ENCODE results near the gene TMIGD2.
"Not testable (repeated sequence)": the region's sequence is repeated elsewhere in the genome, so short reads cannot be mapped to it uniquely, and the experiment has no call there.

The TMIGD2 gene

GRCh38 chr19:4278010-4278409, 24.2 kb downstream of the TMIGD2 start:
- no peak overlapping the region for H3K4me3 ChIP-seq (ENCODE audit: low read depth, low read length)
- no peaks in the 10 kb centered on the region for H3K9me3 ChIP-seq (ENCODE audit: control insufficient read depth, insufficient read depth, low read length)
- H3K4me1 ChIP-seq (ENCODE audit: control insufficient read depth, insufficient read depth, low read length), result no peaks in the 10 kb centered on the region
- peaks cover 38% of the 10 kb centered on the region for H3K27me3 ChIP-seq (ENCODE audit: control insufficient read depth, insufficient read depth, low read length)
- no peak overlapping the region for H3K27ac ChIP-seq (ENCODE audit: low read depth, low read length)
- H3K36me3 ChIP-seq (ENCODE audit: control insufficient read depth, insufficient read depth, low read length), result no peaks in the 10 kb centered on the region
- H3K9ac ChIP-seq (ENCODE audit: low read depth, low read length), result no peak overlapping the region

- peaks cover 33% of the 10 kb centered on the region for H3K27me3 ChIP-seq (ENCODE audit: control insufficient read depth, insufficient read depth, low read length)
Measured at GRCh38 chr19:4277191-4277696, 24.9 kb downstream of the TMIGD2 start.

GRCh38 chr19:4274321-4274686, 27.9 kb downstream of the TMIGD2 start:
- H3K9ac ChIP-seq (ENCODE audit: low read depth, low read length); H3K4me1 ChIP-seq (ENCODE audit: control insufficient read depth, insufficient read depth, low read length); H3K9me3 ChIP-seq (ENCODE audit: control insufficient read depth, insufficient read depth, low read length); H3K4me3 ChIP-seq (ENCODE audit: low read depth, low read length); H3K27ac ChIP-seq (ENCODE audit: low read depth, low read length); H3K36me3 ChIP-seq (ENCODE audit: control insufficient read depth, insufficient read depth, low read length); H3K27me3 ChIP-seq (ENCODE audit: control insufficient read depth, insufficient read depth, low read length): not testable (repeated sequence)

More at GRCh38 chr19:4277191-4277696, 24.9 kb downstream of the TMIGD2 start:
- H3K36me3 ChIP-seq (ENCODE audit: control insufficient read depth, insufficient read depth, low read length), result no peaks in the 10 kb centered on the region
- no peak overlapping the region for H3K4me3 ChIP-seq (ENCODE audit: low read depth, low read length)
- no peaks in the 10 kb centered on the region for H3K9me3 ChIP-seq (ENCODE audit: control insufficient read depth, insufficient read depth, low read length)
- no peak overlapping the region for H3K9ac ChIP-seq (ENCODE audit: low read depth, low read length)
- no peak overlapping the region for H3K27ac ChIP-seq (ENCODE audit: low read depth, low read length)
- H3K4me1 ChIP-seq (ENCODE audit: control insufficient read depth, insufficient read depth, low read length), result no peaks in the 10 kb centered on the region

- H3K36me3 ChIP-seq (ENCODE audit: control insufficient read depth, insufficient read depth, low read length), result peaks cover 16% of the 10 kb centered on the region; the same call in 1 of the 2 replicates
Measured at GRCh38 chr19:4272894-4273293, 29.3 kb downstream of the TMIGD2 start.

GRCh38 chr19:4268816-4269430, 33.3 kb downstream of the TMIGD2 start:
- H3K4me1 ChIP-seq (ENCODE audit: control insufficient read depth, insufficient read depth, low read length), result no peaks in the 10 kb centered on the region
- no peaks in the 10 kb centered on the region for H3K27me3 ChIP-seq (ENCODE audit: control insufficient read depth, insufficient read depth, low read length)
- no peak overlapping the region for H3K9ac ChIP-seq (ENCODE audit: low read depth, low read length)
- H3K27ac ChIP-seq (ENCODE audit: low read depth, low read length), result no peak overlapping the region
- no peaks in the 10 kb centered on the region for H3K9me3 ChIP-seq (ENCODE audit: control insufficient read depth, insufficient read depth, low read length)
- no peak overlapping the region for H3K4me3 ChIP-seq (ENCODE audit: low read depth, low read length)
- peaks cover 29% of the 10 kb centered on the region for H3K36me3 ChIP-seq (ENCODE audit: control insufficient read depth, insufficient read depth, low read length)

More at GRCh38 chr19:4272894-4273293, 29.3 kb downstream of the TMIGD2 start:
- Histone ChIP-seq H3K9me3 (ENCODE audit: control insufficient read depth, insufficient read depth, low read length) (no peaks in the 10 kb centered on the region), H3K27me3 (ENCODE audit: control insufficient read depth, insufficient read depth, low read length) (no peaks in the 10 kb centered on the region), H3K27ac (ENCODE audit: low read depth, low read length) (no peak overlapping the region), H3K4me1 (ENCODE audit: control insufficient read depth, insufficient read depth, low read length) (no peaks in the 10 kb centered on the region), H3K9ac (ENCODE audit: low read depth, low read length) (no peak overlapping the region), H3K4me3 (ENCODE audit: low read depth, low read length) (no peak overlapping the region)

GRCh38 chr19:4267901-4268815, 34.0 kb downstream of the TMIGD2 start:
- Histone ChIP-seq H3K9me3 (ENCODE audit: control insufficient read depth, insufficient read depth, low read length) (no peaks in the 10 kb centered on the region), H3K36me3 (ENCODE audit: control insufficient read depth, insufficient read depth, low read length) (peaks cover 31% of the 10 kb centered on the region), H3K27me3 (ENCODE audit: control insufficient read depth, insufficient read depth, low read length) (no peaks in the 10 kb centered on the region), H3K4me1 (ENCODE audit: control insufficient read depth, insufficient read depth, low read length) (no peaks in the 10 kb centered on the region), H3K9ac (ENCODE audit: low read depth, low read length) (no peak overlapping the region), H3K4me3 (ENCODE audit: low read depth, low read length) (no peak overlapping the region), H3K27ac (ENCODE audit: low read depth, low read length) (no peak overlapping the region)

GRCh38 chr19:4267101-4267900, 34.9 kb downstream of the TMIGD2 start:
- no peaks in the 10 kb centered on the region for H3K27me3 ChIP-seq (ENCODE audit: control insufficient read depth, insufficient read depth, low read length)
- H3K4me1 ChIP-seq (ENCODE audit: control insufficient read depth, insufficient read depth, low read length), result no peaks in the 10 kb centered on the region

GRCh38 chr19:4266253-4267000, 35.8 kb downstream of the TMIGD2 start:
- Histone ChIP-seq H3K36me3 (ENCODE audit: control insufficient read depth, insufficient read depth, low read length) (peaks cover 42% of the 10 kb centered on the region), H3K4me1 (ENCODE audit: control insufficient read depth, insufficient read depth, low read length) (no peaks in the 10 kb centered on the region), H3K9ac (ENCODE audit: low read depth, low read length) (no peak overlapping the region), H3K27me3 (ENCODE audit: control insufficient read depth, insufficient read depth, low read length) (no peaks in the 10 kb centered on the region), H3K27ac (ENCODE audit: low read depth, low read length) (no peak overlapping the region), H3K4me3 (ENCODE audit: low read depth, low read length) (no peak overlapping the region), H3K9me3 (ENCODE audit: control insufficient read depth, insufficient read depth, low read length) (no peaks in the 10 kb centered on the region)

More at GRCh38 chr19:4267101-4267900, 34.9 kb downstream of the TMIGD2 start:
- Histone ChIP-seq H3K27ac (ENCODE audit: low read depth, low read length) (no peak overlapping the region), H3K9ac (ENCODE audit: low read depth, low read length) (no peak overlapping the region), H3K4me3 (ENCODE audit: low read depth, low read length) (no peak overlapping the region), H3K36me3 (ENCODE audit: control insufficient read depth, insufficient read depth, low read length) (peaks cover 38% of the 10 kb centered on the region), H3K9me3 (ENCODE audit: control insufficient read depth, insufficient read depth, low read length) (no peaks in the 10 kb centered on the region)

- no peak overlapping the region for H3K4me3 ChIP-seq (ENCODE audit: low read depth, low read length)
- no peak overlapping the region for H3K27ac ChIP-seq (ENCODE audit: low read depth, low read length)
- H3K9ac ChIP-seq (ENCODE audit: low read depth, low read length), result no peak overlapping the region
- peaks cover 48% of the 10 kb centered on the region for H3K36me3 ChIP-seq (ENCODE audit: control insufficient read depth, insufficient read depth, low read length)
- H3K9me3 ChIP-seq (ENCODE audit: control insufficient read depth, insufficient read depth, low read length), result no peaks in the 10 kb centered on the region
- H3K27me3 ChIP-seq (ENCODE audit: control insufficient read depth, insufficient read depth, low read length), result no peaks in the 10 kb centered on the region
- H3K4me1 ChIP-seq (ENCODE audit: control insufficient read depth, insufficient read depth, low read length), result no peaks in the 10 kb centered on the region
Measured at GRCh38 chr19:4264812-4265211, 37.4 kb downstream of the TMIGD2 start.

- Histone ChIP-seq H3K9me3 (ENCODE audit: control insufficient read depth, insufficient read depth, low read length) (peaks cover 7% of the 10 kb centered on the region; the same call in 1 of the 2 replicates), H3K4me3 (ENCODE audit: low read depth, low read length) (no peak overlapping the region), H3K27me3 (ENCODE audit: control insufficient read depth, insufficient read depth, low read length) (no peaks in the 10 kb centered on the region), H3K9ac (ENCODE audit: low read depth, low read length) (no peak overlapping the region), H3K4me1 (ENCODE audit: control insufficient read depth, insufficient read depth, low read length) (no peaks in the 10 kb centered on the region), H3K27ac (ENCODE audit: low read depth, low read length) (no peak overlapping the region), H3K36me3 (ENCODE audit: control insufficient read depth, insufficient read depth, low read length) (peaks cover 63% of the 10 kb centered on the region)
Measured at GRCh38 chr19:4260613-4261191, 41.5 kb downstream of the TMIGD2 start.

All from HUES48 (cell line).